GM23338 (cell line): ENCODE measurements around the gene FBXW4.

Source experiments
- CREB1 ChIP-seq: fragments of 250-450 bp; sonication (Bioruptor Pico); IDR thresholded peaks from 2 replicates; pipeline ENCODE4 v1.5.0; 2020; ENCODE audit warnings: low read depth, mild to moderate bottlenecking, moderate library complexity
- EZH2 ChIP-seq: fragments of 200-600 bp; sonication (generic); IDR thresholded peaks from one replicate; pipeline ENCODE4 v1.8.0; 2017; ENCODE audit warnings: antibody characterized with exemption, mild to moderate bottlenecking, low read depth; ENCODE audit not compliant: unreplicated experiment
- EZH2phosphoT487 ChIP-seq: fragments of 200-600 bp; sonication (generic); IDR thresholded peaks from one replicate; pipeline ENCODE4 v1.8.1; 2018; ENCODE audit warnings: antibody characterized with exemption; ENCODE audit not compliant: unreplicated experiment
- JUNB ChIP-seq: IDR thresholded peaks from one replicate; pipeline ENCODE4 v1.6.1; 2016; ENCODE audit warnings: antibody characterized with exemption; ENCODE audit not compliant: unreplicated experiment
- POLR2AphosphoS5 ChIP-seq: IDR thresholded peaks from 2 replicates; pipeline ENCODE4 v1.6.1; 2016; ENCODE audit warnings: antibody characterized with exemption, low read depth
- TF ChIP-seq, protein P1 (sequence below), 2 experiments: fragments of 200-600 bp in 1 of 2; sonication (generic) in 1 of 2; conservative IDR thresholded peaks; 2 replicates each; pipeline versions ENCODE4 v1.5.1 to v1.6.1; 2016 to 2017; ENCODE audit warnings: antibody characterized with exemption in 2 of 2, low read depth in 2 of 2, mild to moderate bottlenecking in 2 of 2, moderate library complexity in 1 of 2

DNA sequence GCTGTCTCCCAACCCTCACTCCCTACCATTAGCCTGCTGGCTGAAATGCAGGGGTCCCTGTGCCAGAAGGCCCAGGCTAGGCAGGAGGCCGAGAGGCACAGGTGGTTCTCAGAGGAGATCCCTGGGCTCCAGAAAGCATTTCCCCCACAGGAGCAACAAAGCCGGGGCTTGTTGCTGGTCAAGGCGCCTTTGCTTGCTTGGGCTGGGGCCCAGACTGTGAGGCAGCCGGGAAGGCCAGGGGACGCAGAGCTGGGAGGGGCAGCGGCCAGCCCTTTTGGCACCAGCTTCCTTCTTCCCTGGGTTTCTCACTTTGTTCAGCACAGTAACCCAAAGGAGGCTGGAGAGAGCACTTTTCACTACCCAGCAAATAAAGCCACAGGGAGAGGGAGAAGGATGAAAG, 48.6 kb downstream of the FBXW4 start:
- no peak for TF ChIP-seq EZH2
- TF ChIP-seq, protein P1, sequence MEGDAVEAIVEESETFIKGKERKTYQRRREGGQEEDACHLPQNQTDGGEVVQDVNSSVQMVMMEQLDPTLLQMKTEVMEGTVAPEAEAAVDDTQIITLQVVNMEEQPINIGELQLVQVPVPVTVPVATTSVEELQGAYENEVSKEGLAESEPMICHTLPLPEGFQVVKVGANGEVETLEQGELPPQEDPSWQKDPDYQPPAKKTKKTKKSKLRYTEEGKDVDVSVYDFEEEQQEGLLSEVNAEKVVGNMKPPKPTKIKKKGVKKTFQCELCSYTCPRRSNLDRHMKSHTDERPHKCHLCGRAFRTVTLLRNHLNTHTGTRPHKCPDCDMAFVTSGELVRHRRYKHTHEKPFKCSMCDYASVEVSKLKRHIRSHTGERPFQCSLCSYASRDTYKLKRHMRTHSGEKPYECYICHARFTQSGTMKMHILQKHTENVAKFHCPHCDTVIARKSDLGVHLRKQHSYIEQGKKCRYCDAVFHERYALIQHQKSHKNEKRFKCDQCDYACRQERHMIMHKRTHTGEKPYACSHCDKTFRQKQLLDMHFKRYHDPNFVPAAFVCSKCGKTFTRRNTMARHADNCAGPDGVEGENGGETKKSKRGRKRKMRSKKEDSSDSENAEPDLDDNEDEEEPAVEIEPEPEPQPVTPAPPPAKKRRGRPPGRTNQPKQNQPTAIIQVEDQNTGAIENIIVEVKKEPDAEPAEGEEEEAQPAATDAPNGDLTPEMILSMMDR (conservative IDR thresholded peaks at IDR 0.05; ENCODE audit: low read depth in 2 of 2) = no peak
- TF ChIP-seq JUNB = no peak
- no peak for TF ChIP-seq EZH2phosphoT487
- TF ChIP-seq CREB1 (CRISPR knock-in tag) = no peak
- TF ChIP-seq POLR2AphosphoS5 = no peak
